ENCODE results near the gene FGD4.

DNA sequence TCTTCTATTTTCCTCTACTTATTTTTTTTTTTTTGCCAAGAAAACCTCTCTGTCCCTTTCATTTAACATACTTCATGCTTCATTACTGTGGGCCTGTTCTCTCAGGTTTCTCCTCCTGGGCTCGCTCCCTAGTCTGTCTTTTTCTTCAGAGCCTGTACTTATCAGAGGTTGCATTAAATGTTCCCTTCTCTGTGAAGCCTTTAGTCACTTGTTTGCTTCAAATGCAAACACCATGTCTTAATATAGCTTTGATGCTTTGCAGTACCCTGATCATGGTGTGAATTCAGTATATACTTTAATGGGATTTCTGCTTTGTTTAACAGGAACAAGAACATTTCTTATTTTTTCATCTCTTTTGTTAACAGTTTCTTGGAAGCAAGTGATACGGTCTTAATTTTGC lies 207.1 kb downstream of the FGD4 start:
- TF ChIP-seq POLR2AphosphoS5 (IDR thresholded peaks at IDR 0.05; ENCODE audit: borderline replicate concordance, low read depth, low read length) (no peak), EZH2 (IDR thresholded peaks at IDR 0.05) (no peak)
